Measurements from ENCODE around the gene CD247. TPM values are rescaled to one million over a fixed set of nuclear protein-coding genes. Genes with fewer than 3 reads are reported as not detected.

CD247 gene
- total and polyA plus RNA-seq, 2 experiments from 2014 or later = not detected

DNA sequence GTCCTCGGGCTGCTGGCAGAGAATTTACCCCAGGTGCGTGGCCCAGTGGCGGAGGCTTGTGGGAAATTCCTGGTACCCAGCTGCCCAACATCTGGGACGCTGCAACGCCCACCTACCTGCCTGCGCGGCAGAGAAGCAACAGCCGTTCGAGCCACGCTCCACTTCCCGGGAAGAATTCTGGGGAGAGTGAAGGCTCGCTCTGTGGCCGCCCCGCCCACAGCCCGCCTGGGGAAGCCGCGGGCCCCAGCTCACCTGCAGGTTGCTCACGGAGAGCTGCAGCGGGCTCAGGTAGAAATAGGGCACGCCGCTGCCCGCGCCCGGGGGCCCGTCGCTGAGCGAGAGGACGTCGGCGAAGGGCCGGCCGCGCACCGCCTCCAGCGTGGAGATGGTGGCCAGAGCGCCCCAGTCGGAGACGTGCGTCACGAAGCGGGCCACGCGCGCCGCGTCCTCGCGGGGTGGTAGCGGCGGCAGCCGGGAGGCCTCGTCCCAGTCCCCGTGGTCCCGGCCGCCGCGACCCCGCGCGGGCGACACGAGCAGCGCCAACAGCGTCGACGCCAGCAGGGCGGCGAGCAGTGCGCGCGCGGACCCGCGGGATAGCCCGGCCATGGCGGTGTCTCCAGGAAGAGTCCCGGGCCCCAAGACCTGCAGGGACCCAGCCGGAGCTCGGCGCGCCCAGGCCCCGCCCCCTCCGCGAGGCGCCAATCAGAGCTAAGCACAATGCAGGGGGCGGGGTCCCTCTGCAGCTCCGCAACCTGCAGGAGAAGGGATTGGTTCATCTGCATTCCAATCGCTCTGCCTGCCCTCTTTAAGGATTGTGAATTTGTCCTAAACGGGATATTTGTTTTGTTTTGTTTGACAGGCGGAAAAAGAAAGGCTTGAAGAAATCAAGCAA, 35.1 kb upstream of the CD247 start, which contains the start of gene CREG1:
TSS of gene CREG1 (minus strand) at position 627 of the 892 bp plus-strand sequence.
- Histone ChIP-seq H4K20me1 (ENCODE audit: insufficient read depth, poor library complexity, severe bottlenecking) (no peaks in the 10 kb centered on the region), H3K4me3 (peak within 1 kb of the TSS; percentile 41), H2AFZ (peak within 1 kb of the TSS; percentile 69), H3K9me3 (ENCODE audit: low read depth) (no peaks in the 10 kb centered on the region), H3K9me2 (replicated peaks; ENCODE audit: insufficient read depth) (no peaks in the 10 kb centered on the region), H3K36me3 (replicated peaks; ENCODE audit: insufficient read depth, low read depth) (no peaks in the 10 kb centered on the region), H3K4me1 (ENCODE audit: insufficient read depth) (peaks cover 4% of the 10 kb centered on the region), H3K27me3 (no peaks in the 10 kb centered on the region), H3K4me2 (peak within 1 kb of the TSS; percentile 82), H3K79me2 (peaks cover 37% of the 10 kb centered on the region), H3K27ac (peak within 1 kb of the TSS; percentile 75)
- DNase-seq (ENCODE audit: low spot score) = peak; percentile 98
- WGBS (ENCODE audit: low lambda C conversion rate, missing lambda C conversion rate) = 2% methylated on average over 90 of the region's 90 CpGs
- TF ChIP-seq EZH2 (IDR thresholded peaks at IDR 0.05; ENCODE audit: borderline replicate concordance) = no peak
- TF ChIP-seq, protein P1, sequence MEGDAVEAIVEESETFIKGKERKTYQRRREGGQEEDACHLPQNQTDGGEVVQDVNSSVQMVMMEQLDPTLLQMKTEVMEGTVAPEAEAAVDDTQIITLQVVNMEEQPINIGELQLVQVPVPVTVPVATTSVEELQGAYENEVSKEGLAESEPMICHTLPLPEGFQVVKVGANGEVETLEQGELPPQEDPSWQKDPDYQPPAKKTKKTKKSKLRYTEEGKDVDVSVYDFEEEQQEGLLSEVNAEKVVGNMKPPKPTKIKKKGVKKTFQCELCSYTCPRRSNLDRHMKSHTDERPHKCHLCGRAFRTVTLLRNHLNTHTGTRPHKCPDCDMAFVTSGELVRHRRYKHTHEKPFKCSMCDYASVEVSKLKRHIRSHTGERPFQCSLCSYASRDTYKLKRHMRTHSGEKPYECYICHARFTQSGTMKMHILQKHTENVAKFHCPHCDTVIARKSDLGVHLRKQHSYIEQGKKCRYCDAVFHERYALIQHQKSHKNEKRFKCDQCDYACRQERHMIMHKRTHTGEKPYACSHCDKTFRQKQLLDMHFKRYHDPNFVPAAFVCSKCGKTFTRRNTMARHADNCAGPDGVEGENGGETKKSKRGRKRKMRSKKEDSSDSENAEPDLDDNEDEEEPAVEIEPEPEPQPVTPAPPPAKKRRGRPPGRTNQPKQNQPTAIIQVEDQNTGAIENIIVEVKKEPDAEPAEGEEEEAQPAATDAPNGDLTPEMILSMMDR (IDR thresholded peaks at IDR 0.05; ENCODE audit: poor library complexity) = no peak
- TF ChIP-seq EZH2phosphoT487 (IDR thresholded peaks at IDR 0.05; ENCODE audit: low read depth, severe bottlenecking, unreplicated experiment) = no peak

DNA sequence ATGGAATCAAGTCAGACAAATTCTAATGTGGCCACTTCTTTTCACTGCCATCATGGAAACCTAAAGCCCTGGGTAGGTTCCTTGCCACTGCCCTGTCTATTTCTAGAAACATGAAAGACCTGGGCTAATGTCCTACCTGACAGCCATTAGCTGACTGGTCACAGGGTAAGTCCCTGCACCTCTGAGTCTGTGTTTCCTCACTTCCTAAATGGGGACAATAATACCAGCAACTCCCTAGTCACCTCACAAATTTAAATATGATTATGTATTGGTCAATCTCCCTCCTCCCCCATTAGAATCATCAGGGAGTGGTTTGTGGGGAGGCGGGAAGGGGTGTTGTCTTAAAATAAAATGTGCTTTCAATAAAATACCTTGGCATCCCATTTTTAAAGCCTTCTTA, 33.0 kb upstream of the CD247 start:
- H3K4me1 ChIP-seq (ENCODE audit: insufficient read depth) = peaks cover 4% of the 10 kb centered on the region
- H3K79me2 ChIP-seq = peaks cover 41% of the 10 kb centered on the region

DNA sequence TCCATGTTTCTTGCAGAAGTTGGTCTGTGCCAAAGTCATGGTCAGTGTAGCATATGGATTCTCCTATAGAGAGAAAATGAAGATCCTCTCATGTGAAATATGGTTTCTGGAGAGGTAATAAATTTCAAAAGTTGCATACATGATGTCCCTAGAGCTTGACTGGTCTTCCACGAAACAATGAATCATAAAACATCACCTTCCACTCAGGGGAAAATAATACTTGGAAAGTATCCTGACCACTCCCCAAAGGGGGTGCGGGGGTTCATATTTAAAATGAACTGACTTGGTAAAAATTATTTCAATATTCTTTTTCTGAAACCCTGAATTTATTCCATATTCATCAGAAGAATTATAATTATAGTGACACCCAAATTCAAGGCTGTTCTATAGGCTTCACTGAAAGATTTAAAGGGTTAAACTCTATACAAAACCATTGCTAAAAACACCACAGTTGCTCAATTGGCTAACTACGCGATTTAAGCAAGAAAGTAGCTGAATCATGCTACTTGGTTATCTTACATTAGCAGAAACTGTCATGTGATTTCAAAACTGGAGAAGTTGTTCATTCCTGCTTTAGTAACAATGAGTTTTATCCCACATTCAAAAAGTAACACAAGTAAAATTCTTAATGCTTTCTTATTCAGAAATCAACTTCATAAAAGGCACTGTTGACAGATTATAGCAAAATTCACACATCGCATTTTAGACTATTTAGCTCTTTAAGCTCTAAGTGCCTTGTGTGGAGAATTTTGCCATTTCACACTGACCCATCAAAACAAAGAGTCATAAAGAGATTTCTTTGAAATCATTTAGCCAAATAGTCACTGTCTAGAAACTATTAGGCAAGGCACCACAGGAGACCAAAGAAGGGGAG, 30.0 kb upstream of the CD247 start:
- no peaks in the 10 kb centered on the region for H4K20me1 ChIP-seq (ENCODE audit: insufficient read depth, poor library complexity, severe bottlenecking)
- no peaks in the 10 kb centered on the region for H3K36me3 ChIP-seq (replicated peaks; ENCODE audit: insufficient read depth, low read depth)
- H3K9me3 ChIP-seq (ENCODE audit: low read depth) = no peaks in the 10 kb centered on the region
- H3K27me3 ChIP-seq = no peaks in the 10 kb centered on the region
- H3K4me1 ChIP-seq (ENCODE audit: insufficient read depth) = peaks cover 6% of the 10 kb centered on the region
- peak overlapping the region; percentile 5 for H3K4me2 ChIP-seq
- H3K9me2 ChIP-seq (replicated peaks; ENCODE audit: insufficient read depth) = no peaks in the 10 kb centered on the region
- no peak for TF ChIP-seq EZH2 (IDR thresholded peaks at IDR 0.05; ENCODE audit: borderline replicate concordance)
- no peak for TF ChIP-seq EZH2phosphoT487 (IDR thresholded peaks at IDR 0.05; ENCODE audit: low read depth, severe bottlenecking, unreplicated experiment)
- TF ChIP-seq, protein P1 (IDR thresholded peaks at IDR 0.05; ENCODE audit: poor library complexity) = no peak
- 80% methylated on average over 5 of the region's 5 CpGs for WGBS (ENCODE audit: low lambda C conversion rate, missing lambda C conversion rate)
- H2AFZ ChIP-seq = no peak overlapping the region
- peaks cover 41% of the 10 kb centered on the region for H3K79me2 ChIP-seq
- peak overlapping the region; percentile 62 for H3K27ac ChIP-seq
- DNase-seq (ENCODE audit: low spot score) = no peak
- H3K4me3 ChIP-seq = no peak overlapping the region

More for the DNA sequence above, 33.0 kb upstream of the CD247 start:
- H3K27me3 ChIP-seq = no peaks in the 10 kb centered on the region
- peak overlapping the region; percentile 38 for H3K4me2 ChIP-seq
- WGBS (ENCODE audit: low lambda C conversion rate, missing lambda C conversion rate) = 94% methylated on average over 1 of the region's 1 CpG
- no peaks in the 10 kb centered on the region for H4K20me1 ChIP-seq (ENCODE audit: insufficient read depth, poor library complexity, severe bottlenecking)
- H3K27ac ChIP-seq = no peak overlapping the region
- no peaks in the 10 kb centered on the region for H3K9me2 ChIP-seq (replicated peaks; ENCODE audit: insufficient read depth)
- no peak overlapping the region for H2AFZ ChIP-seq
- H3K36me3 ChIP-seq (replicated peaks; ENCODE audit: insufficient read depth, low read depth) = no peaks in the 10 kb centered on the region
- no peaks in the 10 kb centered on the region for H3K9me3 ChIP-seq (ENCODE audit: low read depth)
- no peak for DNase-seq (ENCODE audit: low spot score)
- H3K4me3 ChIP-seq = no peak overlapping the region
- TF ChIP-seq EZH2phosphoT487 (IDR thresholded peaks at IDR 0.05; ENCODE audit: low read depth, severe bottlenecking, unreplicated experiment) (no peak), EZH2 (IDR thresholded peaks at IDR 0.05; ENCODE audit: borderline replicate concordance) (no peak)
- TF ChIP-seq, protein P1 (IDR thresholded peaks at IDR 0.05; ENCODE audit: poor library complexity) = no peak
